NCI-H1930 (cell line): Measurements from ENCODE around the gene CXCL9.
"Not testable (repeated sequence)": the region's sequence is repeated elsewhere in the genome, so short reads cannot be mapped to it uniquely, and the experiment has no call there.

Experiments
- DNase-seq, 2 experiments: peaks; one replicate each; lab custom pipeline; 2025; lab: John Stamatoyannopoulos, UW

CXCL9 gene

DNA sequence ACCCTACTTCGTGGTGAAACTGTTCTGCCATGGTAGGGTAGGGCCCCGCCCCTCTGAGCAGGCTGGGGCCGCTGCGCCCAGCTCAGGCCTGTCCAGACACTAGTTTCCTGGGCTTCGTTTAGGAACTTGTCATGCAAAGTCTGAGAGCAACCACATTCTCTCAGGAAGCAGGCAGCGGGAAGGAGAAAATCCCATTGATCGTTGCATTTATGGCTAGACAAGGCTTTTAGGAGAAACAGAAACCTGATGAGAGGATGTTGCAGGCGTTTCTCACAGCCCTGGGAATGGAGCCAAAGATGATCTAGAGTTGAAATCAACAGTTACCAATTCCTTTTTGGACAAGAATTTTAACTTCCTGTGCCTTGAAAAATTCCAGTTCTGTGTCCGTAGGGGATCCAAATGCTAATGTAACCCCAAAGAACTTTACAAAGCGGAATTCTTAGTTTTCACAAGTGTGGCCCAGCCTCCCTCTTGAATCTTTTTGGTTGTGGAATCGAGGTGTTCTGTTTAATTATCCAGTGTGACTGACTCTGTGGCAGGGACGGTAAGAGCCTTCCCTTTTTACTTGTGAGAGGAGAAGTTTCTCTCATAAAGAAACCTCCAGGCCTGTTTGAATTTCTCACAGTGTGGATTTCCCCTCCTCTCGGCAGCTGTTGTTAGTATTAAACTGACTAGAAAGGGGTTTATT, 4.5 kb upstream of the CXCL9 start:
- no peak for DNase-seq

DNA sequence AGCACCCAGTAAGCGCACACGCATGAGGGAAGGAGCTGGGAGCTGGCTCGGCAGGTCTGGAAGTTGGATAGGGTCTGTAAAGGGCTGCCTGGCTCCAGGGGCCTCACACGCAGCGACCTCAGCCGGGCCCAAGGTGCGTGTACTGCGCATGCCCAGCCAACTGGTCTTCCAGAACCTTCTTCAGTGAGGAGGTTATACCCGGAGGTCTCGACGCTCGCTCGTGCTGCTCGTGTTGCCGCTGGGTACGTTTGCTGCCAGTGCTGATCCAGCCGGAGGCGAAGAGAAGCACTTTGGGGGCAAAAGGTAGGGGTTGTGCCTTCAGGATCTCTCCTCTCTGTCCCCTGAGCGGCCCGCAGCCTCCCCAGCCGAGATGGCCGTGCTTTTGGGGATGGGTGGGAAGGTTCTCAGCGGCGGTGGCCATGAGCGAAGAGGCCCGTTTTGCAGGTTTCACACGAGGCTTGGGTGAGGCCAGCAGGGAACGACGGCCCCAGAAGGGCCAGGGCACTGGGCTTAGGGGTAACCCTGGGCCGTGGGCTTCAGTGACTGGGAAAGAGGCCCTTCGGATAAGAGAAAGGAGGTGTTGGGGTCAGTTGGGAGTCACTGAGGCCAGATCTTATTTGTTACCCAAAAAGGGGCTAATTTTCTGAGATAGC, 3.8 kb upstream of the CXCL9 start:
- DNase-seq, result no peak

DNA sequence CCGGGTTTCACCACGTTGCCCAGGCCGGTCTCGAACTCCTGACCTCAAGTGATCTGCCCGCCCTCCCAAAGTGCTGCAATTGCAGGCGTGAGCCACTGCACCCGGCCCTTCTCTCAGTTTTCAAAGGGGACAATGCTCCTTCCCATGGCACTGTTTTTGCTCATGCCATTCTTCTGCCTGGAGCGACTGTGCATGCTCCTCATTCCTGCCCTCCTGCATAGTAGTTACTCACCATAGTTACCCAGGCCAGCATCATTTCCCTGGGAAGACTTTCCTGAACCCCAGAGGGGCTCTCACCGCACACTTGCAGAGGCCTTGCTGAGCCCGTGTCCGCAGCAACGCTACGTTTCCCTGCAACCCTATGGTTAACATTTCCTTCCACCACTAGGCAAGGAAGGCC, 3.3 kb upstream of the CXCL9 start:
- no peak for DNase-seq

- no peak for DNase-seq
Observed at GRCh38 chr4:76009311-76009710, 2.0 kb upstream of the CXCL9 start.

DNA sequence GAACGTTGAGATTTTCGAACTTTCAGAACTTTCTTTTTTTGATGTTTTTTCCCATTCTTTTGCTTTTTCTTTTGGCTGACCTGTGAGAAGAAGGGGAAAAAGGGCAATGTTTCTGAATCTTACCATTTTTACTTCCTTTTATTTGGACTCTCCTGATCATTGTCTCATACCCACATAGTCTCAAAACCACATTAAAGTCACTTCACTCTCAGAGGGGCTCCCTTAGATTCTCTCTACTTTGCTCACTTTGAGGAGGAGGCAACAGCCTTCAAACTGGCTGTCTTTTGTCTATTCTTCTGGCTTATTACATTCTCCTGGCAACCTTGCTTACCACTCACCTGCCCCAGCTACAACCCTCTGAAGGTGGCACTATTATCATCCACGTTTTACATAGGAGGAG, 3.7 kb downstream of the CXCL9 start:
- no peak for DNase-seq

- no peak for DNase-seq
Observed at GRCh38 chr4:76003035-76003434, 4.3 kb downstream of the CXCL9 start.

DNA sequence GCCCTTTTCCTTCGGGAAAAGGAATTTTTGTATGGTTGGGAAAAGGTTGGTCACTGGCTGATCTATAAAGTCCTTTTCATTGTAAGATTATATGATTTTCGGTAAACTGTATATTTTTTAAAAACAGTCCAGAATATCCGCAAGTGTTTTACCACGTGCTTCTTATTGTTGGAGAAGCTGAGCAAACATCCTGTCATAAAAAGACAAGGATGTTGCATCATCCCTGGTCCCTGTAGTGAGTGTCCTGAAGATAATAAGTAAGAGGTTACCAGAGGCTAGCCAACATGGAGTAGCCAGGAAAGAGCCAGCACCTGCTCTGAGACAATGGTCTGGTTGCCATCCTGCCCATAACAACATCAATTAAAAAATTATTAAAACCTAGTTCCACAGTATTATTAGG, 5.1 kb downstream of the CXCL9 start:
- DNase-seq, result no peak

DNA sequence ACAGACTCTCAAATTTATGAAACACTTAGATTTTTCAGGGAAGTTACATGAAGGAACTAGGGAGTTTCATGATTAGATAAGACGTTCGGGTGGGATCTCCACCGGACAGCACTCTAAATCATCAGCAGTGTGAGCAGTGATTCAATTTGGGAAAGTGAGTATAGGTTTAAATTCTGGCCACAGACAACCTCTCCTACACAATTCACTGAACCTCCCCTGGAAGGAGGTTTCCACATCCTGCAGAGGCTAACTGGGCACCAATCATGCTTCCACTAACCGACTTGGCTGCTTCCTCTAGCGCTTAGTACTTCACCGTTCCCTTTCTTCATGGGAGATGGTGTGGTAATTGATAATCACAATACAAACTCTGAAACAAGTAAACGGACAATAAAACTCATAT, 5.6 kb downstream of the CXCL9 start:
- no peak for DNase-seq

DNA sequence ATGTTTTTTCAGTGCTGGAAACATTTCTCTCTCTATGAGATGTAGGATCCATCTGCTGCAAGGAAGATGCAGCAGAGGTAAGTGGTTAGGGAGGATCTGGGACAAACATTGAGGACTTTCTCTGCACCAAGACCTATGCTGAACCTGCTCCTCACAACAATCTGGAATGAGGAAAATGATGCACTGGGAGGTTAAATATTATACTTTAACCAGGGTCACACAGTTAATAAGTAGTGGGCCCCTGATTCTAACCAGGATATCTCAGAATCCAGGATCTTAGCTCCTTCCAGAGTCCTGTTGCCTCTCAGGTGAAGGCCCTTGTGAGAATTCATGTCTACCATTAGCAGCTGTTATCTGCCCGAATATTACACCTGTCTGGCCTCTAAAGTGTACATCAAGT, 7.0 kb downstream of the CXCL9 start:
- DNase-seq, result no peak

- DNase-seq, result not testable (repeated sequence)
Observed at GRCh38 chr4:75998525-75999147, 8.7 kb downstream of the CXCL9 start.

- no peak for DNase-seq
Observed at GRCh38 chr4:75997946-75998345, 9.4 kb downstream of the CXCL9 start.

GRCh38 chr4:75997081-75997480, 10.2 kb downstream of the CXCL9 start:
- DNase-seq, result no peak

- DNase-seq, result peak; percentile 30 to 62
Observed at GRCh38 chr4:75995727-75996126, 11.6 kb downstream of the CXCL9 start.

GRCh38 chr4:75992462-75992861, 14.8 kb downstream of the CXCL9 start:
- no peak for DNase-seq

GRCh38 chr4:75989846-75990528, 17.3 kb downstream of the CXCL9 start:
- no peak for DNase-seq

DNA sequence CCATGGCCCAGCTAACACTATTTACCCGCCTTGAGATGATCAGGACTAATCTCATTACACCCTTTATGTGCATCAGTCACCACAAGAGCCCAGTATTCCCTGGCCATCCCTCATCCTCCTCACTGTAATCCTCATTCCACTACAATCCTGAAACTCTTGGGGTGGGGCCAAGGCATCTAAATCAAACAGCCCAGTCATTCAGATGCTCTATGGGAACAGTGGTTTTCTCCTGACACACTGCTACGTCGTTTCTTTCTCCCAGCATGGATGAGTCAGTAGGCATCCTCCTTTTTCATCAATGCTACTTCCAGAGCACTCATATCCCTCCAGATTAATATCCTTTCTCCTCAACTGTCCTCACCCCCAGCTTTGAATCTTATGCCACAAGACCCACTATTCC, 22.2 kb downstream of the CXCL9 start:
- no peak for DNase-seq

DNA sequence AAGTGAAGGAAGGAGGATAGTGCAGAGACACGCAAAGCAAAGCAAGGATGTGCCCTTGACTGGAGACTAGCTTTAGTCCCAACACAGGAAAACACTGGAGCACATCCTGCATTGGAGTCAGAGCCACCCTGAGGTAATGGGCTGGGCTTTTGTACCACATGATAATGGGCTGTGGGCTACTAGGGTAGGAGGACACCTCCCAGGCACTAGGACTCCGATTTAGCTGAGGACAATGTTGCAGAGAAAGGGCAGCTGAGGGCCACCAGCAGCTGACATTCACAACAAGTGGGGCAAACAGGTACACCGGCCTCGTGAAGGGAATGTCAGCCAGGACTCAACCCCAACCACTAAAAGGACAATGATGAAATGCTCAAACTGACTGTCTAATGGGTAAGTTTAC, 26.7 kb downstream of the CXCL9 start:
- no peak for DNase-seq

DNA sequence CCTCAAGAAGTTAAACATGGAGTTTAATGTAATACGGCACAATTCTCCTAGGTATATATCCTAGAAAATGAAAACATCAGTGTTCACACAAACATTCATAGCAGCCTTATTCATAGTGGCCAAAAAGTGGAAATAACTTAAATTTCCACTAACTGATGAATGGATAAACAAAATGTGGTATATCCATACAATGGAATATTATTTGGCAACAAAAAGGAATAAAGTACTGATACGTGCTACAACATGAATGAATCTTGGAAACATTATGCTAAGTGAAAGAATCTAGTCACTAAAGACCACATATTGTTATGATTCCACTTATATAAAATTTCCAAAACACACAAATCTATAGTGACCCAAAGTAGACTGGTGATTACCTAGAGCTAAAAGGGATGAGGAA, 31.1 kb downstream of the CXCL9 start:
- no peak for DNase-seq

DNA sequence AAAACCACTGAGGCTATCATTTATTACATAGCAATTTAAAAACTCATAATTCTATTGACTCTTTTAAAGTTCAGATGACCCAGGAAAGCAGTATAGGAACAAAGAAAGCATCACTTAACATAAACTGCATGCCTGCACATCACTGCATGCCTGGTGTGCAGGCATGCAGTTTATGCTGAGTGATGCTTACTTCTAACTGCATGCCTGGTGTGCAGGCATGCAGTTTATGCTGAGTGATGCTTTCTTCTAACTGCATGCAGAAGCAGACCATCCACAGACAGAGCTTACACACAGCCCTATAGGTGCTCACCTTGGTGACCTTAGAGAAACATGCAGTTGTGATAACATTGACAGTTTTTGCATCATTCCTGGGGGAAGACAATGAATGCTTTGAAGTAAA, 33.5 kb downstream of the CXCL9 start:
- DNase-seq, result no peak

DNA sequence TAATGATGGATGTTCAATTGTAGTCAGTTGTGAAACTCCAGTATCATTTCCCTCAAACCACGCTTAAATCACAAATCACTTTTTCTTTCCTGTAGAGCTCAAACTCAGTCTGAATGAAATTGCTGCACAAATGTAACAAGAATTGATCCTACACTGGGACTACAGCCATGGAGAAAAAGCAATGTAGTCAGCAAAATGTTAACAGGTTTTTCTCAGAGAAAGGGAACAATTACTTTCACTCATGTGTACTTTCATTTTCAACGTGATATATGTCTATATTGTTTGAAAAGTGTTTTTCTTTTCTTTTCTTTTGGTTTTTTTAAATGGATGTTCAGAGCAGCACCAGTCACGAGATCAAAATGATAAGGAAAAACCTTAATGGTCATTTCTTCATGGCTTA, 39.2 kb downstream of the CXCL9 start:
- no peak for DNase-seq

DNA sequence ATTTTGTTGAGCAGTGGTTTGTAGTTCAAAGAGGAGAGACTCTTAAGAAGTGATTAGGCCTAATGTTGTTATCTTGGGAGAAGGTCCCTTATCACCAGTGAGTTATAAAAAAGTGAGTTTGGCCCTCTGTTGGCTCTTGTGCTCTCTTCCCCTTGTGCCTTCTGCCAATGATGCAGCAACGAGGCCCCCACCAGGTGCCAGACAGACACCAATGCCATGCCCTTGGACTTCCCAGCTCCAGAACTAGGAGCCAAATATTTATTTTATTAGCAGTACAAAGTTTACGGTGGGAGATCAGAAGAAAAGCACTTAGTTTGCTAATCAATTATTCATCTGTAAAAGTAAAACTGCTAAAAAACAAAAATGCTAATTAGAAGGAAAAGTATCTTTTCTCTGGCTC, 43.8 kb downstream of the CXCL9 start:
- DNase-seq, result no peak

- not testable (repeated sequence) for DNase-seq
Observed at GRCh38 chr4:75962072-75962471, 45.2 kb downstream of the CXCL9 start.

DNA sequence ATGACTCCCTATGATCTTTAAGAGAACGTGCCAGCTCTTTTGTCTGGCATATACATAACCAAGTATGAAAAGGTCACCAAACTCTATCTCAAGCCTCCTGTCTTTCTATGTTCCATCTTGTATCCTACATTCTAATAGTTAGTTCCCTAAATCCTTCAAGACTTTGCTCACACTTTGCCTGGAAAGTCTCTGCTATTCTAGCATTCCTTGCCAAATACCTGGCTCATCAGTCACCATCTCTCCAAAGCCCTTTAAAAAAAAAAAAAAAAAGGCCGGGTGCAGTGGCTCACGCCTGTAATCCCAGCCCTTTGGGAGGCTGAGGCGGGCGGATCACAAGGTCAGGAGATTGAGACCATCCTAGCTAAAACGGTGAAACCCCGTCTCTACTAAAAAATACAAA, 48.8 kb downstream of the CXCL9 start:
- not testable (repeated sequence) for DNase-seq
